ENCODE results near the gene ABLIM2.

- TF ChIP-seq CTCF (conservative IDR thresholded peaks at IDR 0.05), result no peak
- no peak for TF ChIP-seq ZFX (IDR thresholded peaks at IDR 0.05)
Measured at GRCh38 chr4:8146157-8146556, 12.5 kb downstream of the ABLIM2 start.

All from C4-2B (cell line).